NCI-H345 (cell line): ENCODE data around the gene RAB6A.
"Not testable (repeated sequence)": the region's sequence is repeated elsewhere in the genome, so short reads cannot be mapped to it uniquely, and the experiment has no call there.

Source experiments
- DNase-seq: peaks from one replicate; lab custom pipeline; 2025; lab: John Stamatoyannopoulos, UW

RAB6A gene

GRCh38 chr11:73726825-73727224 lies 34.0 kb downstream of the RAB6A start:
- no peak for DNase-seq

GRCh38 chr11:73717136-73717535 lies 43.7 kb downstream of the RAB6A start:
- DNase-seq: no peak

- DNase-seq: no peak
Measured at GRCh38 chr11:73716153-73717056, 44.5 kb downstream of the RAB6A start.

DNA sequence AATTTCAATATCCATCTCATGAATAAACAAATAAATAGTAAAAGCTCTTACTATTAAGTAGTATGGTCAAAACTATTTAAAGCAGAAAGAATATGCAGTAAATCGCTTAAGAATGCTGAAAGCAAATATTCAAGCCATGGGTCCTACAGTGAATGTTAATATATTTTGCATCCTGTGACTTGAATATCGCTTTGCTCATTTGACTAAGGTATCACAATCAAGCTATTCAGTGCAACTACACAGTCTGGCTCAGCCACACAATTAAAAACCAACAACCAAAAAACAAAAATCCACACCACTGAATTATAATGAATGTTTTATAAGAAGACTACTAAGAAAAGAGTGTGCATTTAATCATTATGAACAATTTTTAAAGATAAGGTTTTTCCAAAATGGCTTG lies 45.3 kb downstream of the RAB6A start:
- DNase-seq: no peak

GRCh38 chr11:73710964-73711363 lies 49.9 kb downstream of the RAB6A start:
- DNase-seq: no peak

DNA sequence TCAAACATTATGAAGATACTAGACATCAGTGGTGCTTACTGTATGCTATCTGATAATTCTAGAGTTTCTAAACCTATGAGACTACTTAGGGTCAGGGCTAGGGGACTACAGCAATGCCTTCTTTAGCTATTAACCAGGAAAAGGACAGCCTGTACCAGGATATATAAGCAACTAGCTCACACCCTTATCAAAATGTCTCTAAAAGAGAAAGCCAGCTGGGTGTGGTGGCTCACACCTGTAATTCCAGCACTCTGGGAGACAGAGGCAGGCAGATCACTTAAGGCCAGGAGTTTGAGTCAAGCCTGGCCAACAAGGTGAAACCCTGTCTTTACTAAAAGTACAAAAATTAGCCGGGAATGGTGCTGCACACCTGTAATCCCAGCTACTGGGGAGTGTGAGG lies 55.8 kb downstream of the RAB6A start:
- DNase-seq: no peak

DNA sequence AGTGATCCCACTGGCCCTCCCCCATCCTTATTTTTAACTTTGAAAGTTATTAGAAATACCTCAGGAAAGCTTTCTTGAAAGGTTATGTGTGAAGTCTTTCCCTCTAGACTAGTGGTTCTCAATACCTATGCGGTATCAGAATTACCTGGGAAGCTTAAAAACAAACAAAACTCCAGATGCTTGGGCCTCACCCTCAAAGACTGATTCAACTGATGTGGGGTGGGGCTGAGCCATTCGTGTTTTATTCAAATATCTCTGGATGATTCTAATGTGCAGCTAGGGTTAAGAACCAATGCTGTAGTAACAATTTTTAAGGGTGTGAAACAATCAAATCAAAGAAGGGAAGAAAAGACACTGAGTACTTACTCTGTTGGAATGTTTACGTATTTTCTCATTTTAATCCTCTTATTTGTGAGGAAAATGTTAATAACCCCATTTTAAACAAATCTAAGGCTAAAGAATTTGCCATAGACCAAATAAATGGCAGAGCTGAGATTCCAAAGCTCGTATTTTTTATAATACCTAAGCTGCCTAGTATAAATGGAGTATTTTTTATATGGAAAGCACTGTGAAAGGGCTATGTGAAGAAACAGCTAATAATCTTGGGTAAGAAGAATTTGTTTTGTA lies 66.9 kb downstream of the RAB6A start:
- no peak for DNase-seq

DNA sequence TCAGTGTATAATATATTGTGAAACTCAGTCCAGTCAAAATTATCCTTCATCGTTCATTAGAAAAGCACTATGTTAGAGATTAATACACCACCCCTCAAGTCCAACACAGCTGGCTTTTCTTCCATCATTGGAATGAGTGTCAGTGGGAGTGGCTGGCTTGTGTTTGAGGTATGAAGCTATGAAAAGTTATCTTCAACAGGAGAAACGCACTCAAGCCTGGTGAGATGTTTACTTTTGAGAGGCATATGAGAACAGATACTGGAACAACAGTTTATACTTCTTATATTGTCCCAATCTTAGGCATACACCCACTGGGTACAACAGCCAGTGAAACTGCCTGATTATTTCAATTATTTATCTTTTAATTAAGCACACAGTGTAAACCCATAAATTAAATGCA lies 80.2 kb downstream of the RAB6A start:
- DNase-seq: no peak

- not testable (repeated sequence) for DNase-seq
Measured at GRCh38 chr11:73676552-73676951, 84.3 kb downstream of the RAB6A start.

- DNase-seq: no peak
Measured at GRCh38 chr11:73671701-73672100, 89.2 kb downstream of the RAB6A start.

DNA sequence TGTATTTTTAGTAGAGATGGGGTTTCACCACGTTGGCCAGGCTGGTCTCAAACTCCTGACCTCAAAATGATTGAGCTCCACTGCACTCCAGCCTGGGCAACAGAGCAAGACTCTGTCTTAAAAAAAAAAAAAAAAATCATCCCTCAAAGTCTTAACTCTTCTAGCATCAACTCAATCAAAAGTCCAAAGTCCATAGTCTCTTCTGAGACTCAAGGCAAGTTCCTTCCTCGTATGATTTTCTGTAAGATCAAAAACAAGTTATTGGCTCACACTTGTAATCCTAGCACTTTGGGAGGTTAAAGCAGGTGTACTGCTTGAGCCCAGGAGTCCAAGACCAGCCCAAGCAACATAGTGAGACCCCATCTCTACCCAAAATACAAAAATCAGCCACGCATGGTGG lies 90.1 kb downstream of the RAB6A start:
- no peak for DNase-seq

GRCh38 chr11:73667891-73668290 lies 93.0 kb downstream of the RAB6A start:
- no peak for DNase-seq

DNA sequence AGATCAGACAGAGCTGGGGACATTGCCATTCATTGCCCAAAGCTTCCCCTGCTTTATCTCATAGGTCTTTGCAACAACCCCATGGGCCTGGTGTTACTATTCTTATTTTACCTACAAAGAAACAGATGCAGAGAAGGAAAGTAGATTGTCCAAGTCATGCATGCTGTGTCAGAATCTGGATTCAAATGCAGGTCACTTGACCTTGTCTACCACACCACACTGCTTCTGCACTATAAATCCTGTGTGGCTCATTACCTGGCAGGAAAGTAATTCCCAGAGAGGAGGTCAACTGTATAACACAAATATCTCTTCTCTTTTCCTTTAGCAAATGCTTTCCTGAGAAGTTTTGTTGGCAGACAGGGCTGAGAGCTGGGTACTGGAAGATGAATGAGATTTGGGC lies 96.0 kb downstream of the RAB6A start:
- DNase-seq: no peak

DNA sequence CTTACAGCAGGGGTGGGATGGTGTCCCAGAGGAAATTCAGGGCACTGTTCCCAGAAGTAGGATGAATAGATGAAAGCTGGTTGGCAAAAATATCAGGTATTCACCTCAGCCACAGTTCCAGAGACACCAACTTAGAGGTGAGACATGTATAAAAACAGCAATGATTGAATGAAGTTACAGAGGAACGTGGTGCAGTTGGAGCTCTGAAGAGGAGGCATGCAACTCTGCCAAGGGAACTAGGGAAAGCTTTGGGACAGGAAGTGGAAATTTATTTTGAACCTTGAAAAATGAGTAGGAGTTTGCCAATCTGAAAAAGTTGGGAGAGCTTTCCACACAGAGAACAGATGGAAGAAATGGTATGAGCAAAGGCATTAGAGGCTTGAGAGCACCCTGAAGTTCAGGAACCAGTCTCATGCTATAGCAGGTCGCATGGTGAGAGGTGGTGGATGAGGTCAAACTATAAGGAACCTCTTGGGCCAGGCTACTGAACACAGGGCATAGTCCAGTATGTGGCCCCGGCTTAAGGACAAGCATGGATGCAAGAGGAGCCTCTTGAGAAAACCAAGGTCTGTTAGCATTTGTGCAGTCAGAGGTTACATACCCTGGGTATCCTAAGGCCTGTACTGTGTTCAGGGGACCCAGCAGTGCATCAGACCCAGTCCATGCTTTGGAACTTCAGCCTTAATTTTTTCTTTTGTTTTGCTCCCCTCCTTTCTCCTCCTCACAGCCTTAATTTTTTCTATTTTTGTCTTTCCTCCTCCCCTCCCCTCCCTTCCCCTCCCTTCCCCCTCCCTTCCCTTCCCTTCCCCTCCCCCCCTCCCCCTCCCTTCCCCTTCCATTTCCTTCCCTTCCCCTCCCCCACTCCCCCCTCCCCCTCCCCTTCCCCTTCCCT lies 97.0 kb downstream of the RAB6A start:
- DNase-seq: no peak

- no peak for DNase-seq
Measured at GRCh38 chr11:73662445-73663157, 98.3 kb downstream of the RAB6A start.

DNA sequence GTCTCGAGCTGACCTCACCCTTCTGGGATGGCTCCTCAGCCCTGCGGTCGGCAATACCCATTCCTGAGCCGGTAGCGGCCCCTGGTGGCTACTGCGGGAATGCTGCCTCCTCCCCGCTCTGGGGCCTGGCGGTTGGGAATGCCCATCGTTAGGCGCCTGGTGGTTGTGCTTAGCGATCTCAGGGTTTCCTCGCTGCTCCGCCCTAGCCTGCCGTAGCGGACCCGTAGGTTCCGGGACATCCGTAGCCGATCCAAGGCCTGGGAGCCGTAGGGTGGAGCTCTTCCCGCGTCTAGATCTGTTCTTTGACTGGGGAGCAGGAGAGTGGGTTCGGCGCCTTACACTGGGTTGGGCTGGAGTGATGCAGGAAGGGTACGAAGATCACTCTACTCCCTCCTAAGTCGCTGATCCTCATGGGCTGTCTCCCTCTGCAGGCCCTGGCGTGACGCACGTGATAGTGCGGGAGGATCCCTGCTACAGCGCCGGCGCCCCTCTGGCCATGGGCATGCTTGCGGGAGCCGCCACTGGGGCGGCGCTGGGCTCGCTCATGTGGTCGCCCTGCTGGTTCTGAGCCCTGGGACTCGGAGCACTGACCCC lies 99.7 kb downstream of the RAB6A start:
- DNase-seq: peak; percentile 71

GRCh38 chr11:73660497-73661034 lies 100.3 kb downstream of the RAB6A start:
- no peak for DNase-seq

GRCh38 chr11:73659961-73660360 lies 100.9 kb downstream of the RAB6A start:
- DNase-seq: no peak

- DNase-seq: no peak
Measured at GRCh38 chr11:73656985-73657384, 103.9 kb downstream of the RAB6A start.

GRCh38 chr11:73655686-73656085 lies 105.2 kb downstream of the RAB6A start:
- DNase-seq: no peak

- no peak for DNase-seq
Measured at GRCh38 chr11:73654482-73655021, 106.3 kb downstream of the RAB6A start.
